ENCODE results near the gene GSTM2.

DNA sequence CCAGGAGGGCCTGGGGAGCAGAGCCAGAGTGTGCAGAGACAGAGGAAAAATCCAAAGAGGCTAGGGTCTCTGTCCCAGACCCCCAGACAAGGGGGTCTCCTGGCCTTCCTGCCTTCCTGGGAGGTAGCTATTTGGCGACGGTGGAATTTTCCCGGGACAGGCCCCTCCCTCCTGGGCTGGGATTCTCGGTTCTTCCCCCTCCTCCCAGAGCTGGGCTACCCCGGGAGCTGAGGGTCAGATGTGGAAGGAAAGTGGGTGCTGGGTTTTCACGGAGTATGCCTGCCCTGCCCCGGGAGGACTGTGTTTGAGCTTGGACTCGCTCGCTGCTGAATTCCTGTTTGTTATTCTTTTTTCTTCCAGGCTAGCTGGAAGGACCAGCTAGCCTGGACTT, 47.5 kb upstream of the GSTM2 start:
- TF ChIP-seq CTCF (IDR thresholded peaks at IDR 0.05) (no peak), POLR2A (IDR thresholded peaks at IDR 0.05) (no peak)
